ENCODE measurements around the gene PAH. TPM values are rescaled to one million over a fixed set of nuclear protein-coding genes. Genes with fewer than 3 reads are reported as not detected.
A peak's percentile ranks its signal among the peaks of the same experiment; 100 is the strongest.

The PAH gene
- total RNA-seq, 1 experiment from 2014 or later, result not detected

GRCh38 chr12:102902093-102902492 lies 15.0 kb downstream of the PAH start:
- Histone ChIP-seq H3K27me3 (replicated peaks) (no peaks in the 10 kb centered on the region), H3K4me3 (no peak overlapping the region), H3K36me3 (no peaks in the 10 kb centered on the region), H3K9me3 (replicated peaks) (no peaks in the 10 kb centered on the region), H3K27ac (no peak overlapping the region), H3K4me1 (replicated peaks) (no peaks in the 10 kb centered on the region)
- no peak for DNase-seq (ENCODE audit: low read depth in 1 of 2, low spot score in 2 of 2)

DNA sequence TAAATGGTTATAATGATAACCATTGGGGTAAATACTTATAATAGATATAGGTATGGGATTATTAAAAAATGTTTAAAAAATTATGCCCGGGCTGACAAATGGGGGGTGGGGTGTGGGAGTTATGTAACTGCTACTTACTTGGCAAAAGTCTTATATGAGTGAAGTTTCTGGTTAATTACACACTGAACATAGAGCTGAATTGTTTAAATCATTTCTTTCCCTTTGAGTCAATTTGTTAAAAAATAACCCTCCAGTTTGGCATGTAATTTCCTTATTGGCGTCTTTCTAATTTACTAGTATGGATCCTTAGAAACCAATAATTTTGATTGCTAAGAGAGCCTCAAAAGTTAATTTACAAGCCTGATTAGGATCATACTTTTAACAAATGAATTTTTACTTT lies 16.7 kb downstream of the PAH start:
- DNase-seq (ENCODE audit: low read depth in 1 of 2, low spot score in 2 of 2), result no peak
- H3K27me3 ChIP-seq (replicated peaks), result no peaks in the 10 kb centered on the region
- no peaks in the 10 kb centered on the region for H3K9me3 ChIP-seq (replicated peaks)
- H3K4me3 ChIP-seq, result no peak overlapping the region
- no peaks in the 10 kb centered on the region for H3K36me3 ChIP-seq
- H3K27ac ChIP-seq, result no peak overlapping the region
- H3K4me1 ChIP-seq (replicated peaks), result no peaks in the 10 kb centered on the region

- Histone ChIP-seq H3K27me3 (replicated peaks) (peaks cover 2% of the 10 kb centered on the region; the same call in 1 of the 2 replicates), H3K4me1 (replicated peaks) (no peaks in the 10 kb centered on the region), H3K27ac (no peak overlapping the region), H3K4me3 (no peak overlapping the region), H3K9me3 (replicated peaks) (no peaks in the 10 kb centered on the region), H3K36me3 (no peaks in the 10 kb centered on the region)
- no peak for DNase-seq (ENCODE audit: low read depth in 1 of 2, low spot score in 2 of 2)
Observed at GRCh38 chr12:102896067-102896466, 21.0 kb downstream of the PAH start.

DNA sequence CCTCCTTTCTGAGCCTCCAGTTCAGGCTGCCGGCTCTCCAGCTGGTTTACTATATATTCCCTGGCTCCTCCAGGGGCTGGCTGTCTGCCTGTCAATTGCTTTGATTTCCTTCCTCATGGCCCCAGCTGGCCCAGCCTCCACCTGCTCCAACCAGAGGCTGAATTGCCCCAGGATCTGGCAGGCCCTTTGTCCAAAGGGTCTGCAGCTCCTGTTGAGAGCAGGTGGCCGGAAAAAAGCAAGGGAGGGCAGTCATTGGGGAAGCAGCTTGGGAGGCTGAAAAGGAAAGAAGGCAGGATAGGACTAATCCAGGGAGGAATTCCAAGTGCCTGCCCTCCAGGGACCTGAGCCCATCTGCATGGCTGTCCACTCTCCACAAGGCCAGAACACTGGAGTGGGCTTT lies 25.3 kb downstream of the PAH start:
- H3K4me3 ChIP-seq, result no peak overlapping the region
- DNase-seq (ENCODE audit: low read depth in 1 of 2, low spot score in 2 of 2), result no peak
- H3K36me3 ChIP-seq, result no peaks in the 10 kb centered on the region
- H3K27me3 ChIP-seq (replicated peaks), result peaks cover 15% of the 10 kb centered on the region
- no peaks in the 10 kb centered on the region for H3K4me1 ChIP-seq (replicated peaks)
- H3K9me3 ChIP-seq (replicated peaks), result no peaks in the 10 kb centered on the region
- H3K27ac ChIP-seq, result no peak overlapping the region

DNA sequence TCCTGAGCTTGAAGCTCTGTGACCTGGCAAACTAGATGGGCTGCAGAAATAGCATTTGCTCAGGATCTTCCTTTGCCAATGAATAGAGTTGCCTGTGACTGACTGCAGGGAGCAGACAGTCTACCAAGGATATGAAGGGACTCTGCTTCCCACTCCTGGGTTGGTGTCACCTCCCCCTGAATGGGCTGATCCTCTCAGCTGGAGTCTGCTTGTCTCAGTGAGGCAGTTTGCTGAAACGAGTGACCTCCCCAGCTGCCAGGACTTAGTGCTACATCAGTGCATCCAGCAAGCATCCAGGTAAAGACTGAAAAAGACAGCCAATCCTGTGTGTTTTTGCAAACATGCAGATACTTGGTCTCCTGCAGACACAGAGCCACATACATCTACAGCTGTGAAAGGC lies 28.5 kb downstream of the PAH start:
- Histone ChIP-seq H3K4me1 (replicated peaks) (no peaks in the 10 kb centered on the region), H3K27me3 (replicated peaks) (peaks cover 18% of the 10 kb centered on the region), H3K4me3 (no peak overlapping the region), H3K36me3 (no peaks in the 10 kb centered on the region), H3K27ac (no peak overlapping the region), H3K9me3 (replicated peaks) (no peaks in the 10 kb centered on the region)
- no peak for DNase-seq (ENCODE audit: low read depth in 1 of 2, low spot score in 2 of 2)

DNA sequence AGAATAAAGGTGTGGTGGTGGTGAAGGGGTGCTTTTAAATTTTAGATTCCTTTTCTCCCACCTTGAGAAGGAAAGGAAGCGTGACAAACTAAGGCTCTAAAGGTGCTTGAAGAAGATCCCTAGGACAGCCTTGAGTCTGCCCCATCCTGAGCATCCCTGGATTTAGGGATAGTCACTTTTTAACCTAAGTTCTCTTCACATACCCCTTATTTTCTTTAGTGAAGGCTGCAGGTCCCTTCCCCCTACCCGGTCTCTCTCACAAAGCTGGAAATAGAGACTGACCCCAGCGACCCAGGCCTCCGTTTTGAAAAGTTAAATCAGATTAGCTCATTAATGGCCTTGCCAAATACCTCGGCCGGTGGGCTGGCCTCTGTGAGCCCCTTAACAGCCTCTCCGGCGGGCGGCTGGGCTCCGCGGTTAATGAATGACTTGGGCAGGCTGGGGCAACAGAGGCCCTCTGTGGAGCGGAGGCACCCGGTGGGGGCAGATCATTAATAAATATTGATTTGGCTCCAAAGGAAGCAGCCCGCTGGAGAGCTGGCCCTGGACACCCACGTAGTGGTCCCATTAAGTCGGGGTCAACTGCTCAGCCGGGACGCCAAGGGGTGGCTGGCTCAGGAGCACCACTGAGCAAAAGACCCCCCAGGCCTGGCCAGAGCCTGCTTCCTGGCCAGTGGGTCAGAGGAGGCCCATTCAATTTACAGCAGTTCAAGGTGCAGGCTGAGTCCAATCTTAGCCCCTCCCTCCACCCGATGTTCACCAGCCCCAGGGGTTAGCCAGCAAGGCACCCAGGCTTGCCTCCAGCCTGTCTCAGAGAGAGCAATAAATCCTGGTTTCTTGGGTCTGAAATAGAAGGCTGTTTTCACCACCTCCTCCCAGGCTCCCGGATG lies 31.8 kb downstream of the PAH start:
- no peak for DNase-seq (ENCODE audit: low read depth in 1 of 2, low spot score in 2 of 2)
- H3K4me3 ChIP-seq, result no peak overlapping the region
- H3K36me3 ChIP-seq, result no peaks in the 10 kb centered on the region

DNA sequence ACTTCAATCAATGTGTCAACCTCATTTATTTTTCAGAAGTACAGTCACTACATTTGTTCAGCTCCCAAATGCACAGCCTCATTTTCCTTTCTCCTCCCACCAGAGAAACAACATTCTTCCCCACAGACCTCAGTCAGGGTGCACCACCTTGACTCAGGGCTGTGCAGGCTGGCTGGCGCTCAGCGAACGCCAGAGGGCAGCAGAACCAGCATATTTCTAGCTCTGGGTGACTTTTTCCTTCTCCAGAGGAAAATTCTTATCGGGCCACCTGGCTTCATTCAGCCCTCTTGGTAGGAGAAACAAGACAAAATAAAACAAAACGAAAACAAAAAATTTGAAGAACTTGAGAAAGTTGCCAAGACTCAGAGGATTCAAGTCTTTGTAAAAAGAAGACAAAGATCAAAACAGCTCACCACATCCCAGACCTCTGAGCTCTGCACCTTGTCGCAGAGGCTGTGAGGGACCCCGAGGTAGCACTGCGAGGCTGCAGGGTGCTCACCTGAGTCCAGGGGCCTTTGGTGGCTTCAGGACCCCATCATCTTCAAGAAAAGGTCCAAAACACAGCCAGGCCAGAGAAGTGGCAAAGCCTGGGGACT lies 33.7 kb downstream of the PAH start:
- H3K4me1 ChIP-seq (replicated peaks), result 0 out of 2 replicates have a peak, but pooled peaks cover 3% of the 10 kb centered on the region
- no peaks in the 10 kb centered on the region for H3K9me3 ChIP-seq (replicated peaks)
- H3K4me3 ChIP-seq, result no peak overlapping the region
- peaks cover 3% of the 10 kb centered on the region; the same call in 1 of the 2 replicates for H3K27me3 ChIP-seq (replicated peaks)
- peak in 1 of 2 experiments; percentile 10 for DNase-seq (ENCODE audit: low read depth in 1 of 2, low spot score in 2 of 2)
- H3K27ac ChIP-seq, result no peak overlapping the region
- no peaks in the 10 kb centered on the region for H3K36me3 ChIP-seq

More for the DNA sequence above, 31.8 kb downstream of the PAH start:
- Histone ChIP-seq H3K9me3 (replicated peaks) (no peaks in the 10 kb centered on the region), H3K27ac (no peak overlapping the region), H3K4me1 (replicated peaks) (no peaks in the 10 kb centered on the region), H3K27me3 (replicated peaks) (peaks cover 16% of the 10 kb centered on the region)

DNA sequence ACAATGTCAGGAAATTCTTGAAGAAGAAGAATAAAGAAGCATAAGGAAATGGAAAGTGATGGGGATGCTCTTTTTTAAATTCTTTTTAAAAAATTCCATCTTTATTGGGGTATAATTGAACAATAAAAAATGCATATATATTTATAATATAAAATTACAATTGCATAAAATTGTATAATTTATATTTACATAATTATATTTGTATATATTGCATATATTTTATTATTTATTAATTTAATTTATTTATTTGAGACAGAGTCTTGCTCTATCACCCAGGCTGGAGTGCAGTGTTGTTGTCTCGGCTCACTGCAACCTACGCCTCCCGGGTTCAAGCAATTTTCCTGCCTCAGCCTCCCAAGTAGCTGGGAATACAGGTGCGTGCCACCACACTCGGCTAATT lies 36.3 kb downstream of the PAH start:
- H3K27me3 ChIP-seq (replicated peaks), result no peaks in the 10 kb centered on the region; the same call in 1 of the 2 replicates
- no peak for DNase-seq (ENCODE audit: low read depth in 1 of 2, low spot score in 2 of 2)
- H3K36me3 ChIP-seq, result no peaks in the 10 kb centered on the region
- H3K4me1 ChIP-seq (replicated peaks), result 0 out of 2 replicates have a peak, but pooled peaks cover 3% of the 10 kb centered on the region
- no peak overlapping the region for H3K4me3 ChIP-seq
- no peak overlapping the region for H3K27ac ChIP-seq
- H3K9me3 ChIP-seq (replicated peaks), result no peaks in the 10 kb centered on the region

GRCh38 chr12:102879144-102879763 lies 37.8 kb downstream of the PAH start:
- Histone ChIP-seq H3K9me3 (replicated peaks) (no peaks in the 10 kb centered on the region), H3K36me3 (no peaks in the 10 kb centered on the region), H3K4me1 (replicated peaks) (0 out of 2 replicates have a peak, but pooled peaks cover 3% of the 10 kb centered on the region), H3K27ac (no peak overlapping the region), H3K4me3 (no peak overlapping the region), H3K27me3 (replicated peaks) (no peaks in the 10 kb centered on the region)
- peak; percentile 25 to 45 for DNase-seq (ENCODE audit: low read depth in 1 of 2, low spot score in 2 of 2)

GRCh38 chr12:102876883-102877282 lies 40.2 kb downstream of the PAH start:
- Histone ChIP-seq H3K36me3 (no peaks in the 10 kb centered on the region), H3K4me3 (no peak overlapping the region), H3K27ac (no peak overlapping the region), H3K9me3 (replicated peaks) (no peaks in the 10 kb centered on the region), H3K27me3 (replicated peaks) (no peaks in the 10 kb centered on the region), H3K4me1 (replicated peaks) (0 out of 2 replicates have a peak, but pooled peaks cover 3% of the 10 kb centered on the region)
- no peak for DNase-seq (ENCODE audit: low read depth in 1 of 2, low spot score in 2 of 2)

DNA sequence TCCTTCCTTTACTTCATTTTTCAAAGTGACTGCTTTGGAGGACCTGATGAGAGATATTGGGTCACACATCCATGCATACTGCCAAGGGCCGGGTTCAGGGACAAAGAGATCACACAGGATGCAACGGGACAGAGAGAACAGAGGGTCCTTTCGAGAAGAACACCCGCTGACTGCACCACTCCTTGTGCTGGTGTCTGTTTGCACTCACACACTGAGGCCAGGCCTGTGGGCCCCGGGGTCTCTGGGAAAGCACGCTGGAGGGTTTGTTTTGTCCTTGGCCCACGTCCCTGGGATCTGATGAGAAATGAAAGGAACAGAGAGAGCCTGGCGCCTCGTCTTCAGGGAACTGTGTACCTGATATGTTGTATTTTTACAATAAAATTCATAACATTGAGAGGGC lies 42.2 kb downstream of the PAH start:
- Histone ChIP-seq H3K9me3 (replicated peaks) (no peaks in the 10 kb centered on the region), H3K36me3 (no peaks in the 10 kb centered on the region), H3K4me1 (replicated peaks) (0 out of 2 replicates have a peak, but pooled peaks cover 3% of the 10 kb centered on the region), H3K4me3 (no peak overlapping the region), H3K27me3 (replicated peaks) (no peaks in the 10 kb centered on the region), H3K27ac (no peak overlapping the region)
- DNase-seq (ENCODE audit: low read depth in 1 of 2, low spot score in 2 of 2), result no peak

DNA sequence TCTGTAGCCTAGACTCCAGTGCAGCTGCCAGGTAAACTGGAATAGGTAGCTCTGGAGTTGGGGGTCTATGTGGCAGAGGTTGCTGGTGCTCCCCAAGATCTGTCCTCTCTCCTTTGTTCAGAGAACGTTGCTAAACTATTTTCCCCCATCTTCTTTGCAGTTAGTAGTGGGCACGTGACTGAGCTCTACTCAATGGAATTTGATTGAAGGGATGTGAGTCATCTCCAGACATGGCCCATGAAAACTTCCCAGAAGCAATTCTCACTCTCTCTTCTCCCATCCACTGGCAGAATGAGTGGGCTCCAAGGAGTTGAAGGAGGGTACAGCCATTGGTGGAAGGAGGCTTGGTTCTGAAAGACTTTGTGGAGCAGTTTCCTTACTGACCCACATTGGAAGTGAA lies 44.0 kb downstream of the PAH start:
- H3K9me3 ChIP-seq (replicated peaks), result no peaks in the 10 kb centered on the region
- DNase-seq (ENCODE audit: low read depth in 1 of 2, low spot score in 2 of 2), result no peak
- H3K4me1 ChIP-seq (replicated peaks), result no peaks in the 10 kb centered on the region
- H3K4me3 ChIP-seq, result no peak overlapping the region
- H3K36me3 ChIP-seq, result no peaks in the 10 kb centered on the region
- no peak overlapping the region for H3K27ac ChIP-seq
- H3K27me3 ChIP-seq (replicated peaks), result no peaks in the 10 kb centered on the region

DNA sequence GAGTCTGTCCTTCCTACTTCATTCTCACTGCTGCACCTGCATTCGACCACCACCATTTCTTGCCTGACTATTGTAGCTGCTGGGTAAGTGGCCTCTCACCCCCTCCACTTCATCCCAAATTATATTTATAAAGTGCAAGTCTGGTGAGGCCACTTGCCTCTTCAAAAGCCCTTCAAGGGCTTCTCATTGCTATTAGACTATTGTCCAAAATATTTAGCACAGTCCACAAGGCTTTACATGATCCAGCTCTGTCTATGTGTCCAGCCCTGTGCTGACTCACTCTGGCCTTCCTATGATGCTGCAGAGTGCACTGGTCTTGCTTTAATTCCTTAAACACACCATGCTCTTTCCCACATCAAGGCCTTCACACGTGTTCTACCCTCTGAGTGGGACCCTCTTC lies 46.0 kb downstream of the PAH start:
- H3K27me3 ChIP-seq (replicated peaks), result no peaks in the 10 kb centered on the region
- no peak overlapping the region for H3K4me3 ChIP-seq
- H3K27ac ChIP-seq, result no peak overlapping the region
- no peak for DNase-seq (ENCODE audit: low read depth in 1 of 2, low spot score in 2 of 2)
- no peaks in the 10 kb centered on the region for H3K9me3 ChIP-seq (replicated peaks)
- no peaks in the 10 kb centered on the region for H3K4me1 ChIP-seq (replicated peaks)
- no peaks in the 10 kb centered on the region for H3K36me3 ChIP-seq

DNA sequence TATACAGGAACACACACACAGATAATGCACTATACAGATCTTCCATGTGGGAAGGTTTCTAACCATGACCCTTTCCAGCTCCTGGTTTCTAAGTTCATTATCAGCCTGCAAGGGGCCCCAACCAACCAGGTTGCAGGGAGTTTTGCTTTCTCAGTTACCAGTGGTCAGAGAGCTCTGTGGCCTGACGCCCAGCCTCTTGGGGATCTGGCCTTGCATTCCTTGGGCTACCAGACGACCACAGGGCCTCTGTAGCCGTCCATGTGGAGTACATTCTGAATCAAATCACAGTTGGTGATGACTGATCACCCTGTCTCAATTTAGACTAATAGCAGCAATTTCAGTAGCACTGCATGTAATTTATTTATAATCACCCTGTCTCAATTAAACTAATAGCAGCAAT lies 47.5 kb downstream of the PAH start:
- H3K27me3 ChIP-seq (replicated peaks), result no peaks in the 10 kb centered on the region
- no peak for DNase-seq (ENCODE audit: low read depth in 1 of 2, low spot score in 2 of 2)
- no peaks in the 10 kb centered on the region for H3K4me1 ChIP-seq (replicated peaks)

More for the DNA sequence above, 47.5 kb downstream of the PAH start:
- Histone ChIP-seq H3K27ac (no peak overlapping the region), H3K36me3 (no peaks in the 10 kb centered on the region), H3K4me3 (no peak overlapping the region), H3K9me3 (replicated peaks) (no peaks in the 10 kb centered on the region)
